Thymus (tissue), 11 donors: ENCODE measurements around the gene TAS2R43. TPM values are rescaled to one million over a fixed set of nuclear protein-coding genes. Genes with fewer than 3 reads are reported as not detected.
"Not testable (repeated sequence)": the region's sequence is repeated elsewhere in the genome, so short reads cannot be mapped to it uniquely, and the experiment has no call there.

Experiments
- DNase-seq, 9 donors: peaks; one replicate each; pipeline ENCODE4 v3.0.0-alpha.2; 2013; ENCODE audit warnings: low spot score in 9 of 9, low read depth in 6 of 9, missing footprints in 1 of 9
- H3K27ac ChIP-seq, 2 donors: one replicate each; pipeline ENCODE4 v1.5.1; 2013; ENCODE audit warnings: control low read depth in 1 of 2, low read depth in 1 of 2, low read length in 1 of 2, mild to moderate bottlenecking in 1 of 2, moderate library complexity in 1 of 2
- H3K27me3 ChIP-seq, 2 donors: one replicate each; pipeline ENCODE4 v1.5.1; 2013; ENCODE audit warnings: low read length in 1 of 2; ENCODE audit not compliant: control insufficient read depth in 2 of 2, insufficient read depth in 1 of 2
- H3K36me3 ChIP-seq, 2 donors: one replicate each; pipeline ENCODE4 v1.5.1; 2013; ENCODE audit warnings: low read length in 1 of 2, mild to moderate bottlenecking in 1 of 2, moderate library complexity in 1 of 2; ENCODE audit not compliant: control insufficient read depth in 2 of 2, insufficient read depth in 2 of 2
- H3K4me1 ChIP-seq, 2 donors: one replicate each; pipeline ENCODE4 v1.5.1; 2013; ENCODE audit warnings: low read length in 2 of 2; ENCODE audit not compliant: control insufficient read depth in 2 of 2, insufficient read depth in 2 of 2
- H3K4me3 ChIP-seq, 2 donors: one replicate each; pipeline ENCODE4 v1.5.1; 2013; ENCODE audit warnings: low read length in 2 of 2, control low read depth in 1 of 2, mild to moderate bottlenecking in 1 of 2
- H3K9me3 ChIP-seq, 2 donors: one replicate each; pipeline ENCODE4 v1.5.1; 2013; ENCODE audit warnings: low read length in 1 of 2, mild to moderate bottlenecking in 1 of 2; ENCODE audit not compliant: control insufficient read depth in 2 of 2, insufficient read depth in 1 of 2
- whole genome bisulfite sequencing: extraction: QIAGEN DNeasy Blood & Tissue Kit; methylation state at CpG from one replicate; pipeline ENCODE4 v1.1.7; 2013; 5-methylcytosine and 5-hydroxymethylcytosine counted together
- polyA plus RNA-seq: library from polyadenylated mRNA; stranded (reverse); fragments of 200-250 nt; gene quantifications from one replicate; pipeline ENCODE4 v1.2.3, GENCODE V29; 2013
- total RNA-seq: library from RNA; stranded (reverse); fragments of 120-200 nt; gene quantifications from one replicate; pipeline ENCODE4 v1.2.4, GENCODE V29; 2013
- donor health status: healthy.

TAS2R43 gene
- total and polyA plus RNA-seq, 2 donors: 0.14 to 0.94 TPM

GRCh38 chr12:11041366-11041765 lies 50.7 kb downstream of the TAS2R43 start:
- 73% methylated on average over 2 of the region's 2 CpGs for WGBS

More at GRCh38 chr12:11041366-11041765, 50.7 kb downstream of the TAS2R43 start:
- H3K4me3 ChIP-seq, H3K4me1 ChIP-seq, H3K27ac ChIP-seq, H3K36me3 ChIP-seq, H3K27me3 ChIP-seq, DNase-seq, H3K9me3 ChIP-seq: not testable (repeated sequence)

Other genes with a start within 250 kb of the TAS2R43 start
- gene PRR4, start 242.8 kb downstream of the TAS2R43 start, total RNA-seq: 1.5 TPM
- gene PRR4, start 242.8 kb downstream of the TAS2R43 start, polyA plus RNA-seq: 6.4 TPM
- 18.7 TPM for gene PRH1, start 208.1 kb downstream of the TAS2R43 start, total RNA-seq
- gene PRH1, start 208.1 kb downstream of the TAS2R43 start, polyA plus RNA-seq: 7.4 TPM
- gene TAS2R13, start 182.8 kb downstream of the TAS2R43 start, total RNA-seq: 0.52 TPM
- 0.05 TPM for gene TAS2R13, start 182.8 kb downstream of the TAS2R43 start, polyA plus RNA-seq
- gene PRH2, start 163.1 kb downstream of the TAS2R43 start, total RNA-seq: 0.80 TPM
- gene PRH2, start 163.1 kb downstream of the TAS2R43 start, polyA plus RNA-seq: 1.1 TPM
- gene TAS2R14, start 153.1 kb downstream of the TAS2R43 start, total RNA-seq: 1.0 TPM
- 5.3 TPM for gene TAS2R14, start 153.1 kb downstream of the TAS2R43 start, polyA plus RNA-seq
- gene TAS2R50, start 105.4 kb downstream of the TAS2R43 start, total RNA-seq: 0.47 TPM
- not detected for gene TAS2R50, start 105.4 kb downstream of the TAS2R43 start, polyA plus RNA-seq
- gene TAS2R20, start 94.0 kb downstream of the TAS2R43 start, total RNA-seq: 0.76 TPM
- gene TAS2R20, start 94.0 kb downstream of the TAS2R43 start, polyA plus RNA-seq: 0.30 TPM
- gene TAS2R19, start 69.7 kb downstream of the TAS2R43 start, total RNA-seq: 2.0 TPM
- 1.6 TPM for gene TAS2R19, start 69.7 kb downstream of the TAS2R43 start, polyA plus RNA-seq
- 2.0 TPM for gene TAS2R31, start 60.9 kb downstream of the TAS2R43 start, total RNA-seq
- gene TAS2R31, start 60.9 kb downstream of the TAS2R43 start, polyA plus RNA-seq: 0.75 TPM
- gene TAS2R46, start 30.0 kb downstream of the TAS2R43 start, total RNA-seq: 0.61 TPM
- gene TAS2R46, start 30.0 kb downstream of the TAS2R43 start, polyA plus RNA-seq: 0.05 TPM
- 1.7 TPM for gene TAS2R30, start 42.3 kb upstream of the TAS2R43 start, total RNA-seq
- 0.14 TPM for gene TAS2R30, start 42.3 kb upstream of the TAS2R43 start, polyA plus RNA-seq
- 9.6 TPM for gene SMIM10L1, start 78.9 kb upstream of the TAS2R43 start, total RNA-seq
- 16.9 TPM for gene SMIM10L1, start 78.9 kb upstream of the TAS2R43 start, polyA plus RNA-seq
- 0.09 TPM for gene TAS2R42, start 94.6 kb upstream of the TAS2R43 start, total RNA-seq
- gene TAS2R42, start 94.6 kb upstream of the TAS2R43 start, polyA plus RNA-seq: 0.05 TPM
- 0.66 TPM for gene PRB3, start 177.4 kb upstream of the TAS2R43 start, total RNA-seq
- gene PRB3, start 177.4 kb upstream of the TAS2R43 start, polyA plus RNA-seq: 2.4 TPM
- gene PRB4, start 218.1 kb upstream of the TAS2R43 start, total RNA-seq: 0.09 TPM
- 1.6 TPM for gene PRB4, start 218.1 kb upstream of the TAS2R43 start, polyA plus RNA-seq